Astrocyte (in vitro differentiated cells and primary cell): Measurements from ENCODE around the gene TFF1. TPM values are rescaled to one million over a fixed set of nuclear protein-coding genes. Genes with fewer than 3 reads are reported as not detected.
"Not testable (repeated sequence)": the region's sequence is repeated elsewhere in the genome, so short reads cannot be mapped to it uniquely, and the experiment has no call there.

Experiments
- DNase-seq: peaks from one replicate; pipeline ENCODE4 v3.0.0-alpha.2; 2010; ENCODE audit warnings: low read depth
- FAIRE-seq: peaks from 2 replicates; lab custom pipeline; 2011; peaks lifted over from hg19 to GRCh38; lab: Jason Lieb, UNC
- H2AFZ ChIP-seq: 2 replicates; pipeline ENCODE4 v1.6.0; 2012; ENCODE audit warnings: low read depth, low read length, inconsistent platforms
- H3K27ac ChIP-seq: 2 replicates; pipeline ENCODE4 v1.5.1; 2011; ENCODE audit warnings: low read depth, low read length, inconsistent platforms
- H3K27me3 ChIP-seq: 2 replicates; pipeline ENCODE4 v1.6.0; 2011; ENCODE audit warnings: low read length, inconsistent platforms; ENCODE audit not compliant: insufficient read depth
- H3K36me3 ChIP-seq: 2 replicates; pipeline ENCODE4 v1.5.1; 2011; ENCODE audit warnings: low read length, inconsistent platforms; ENCODE audit not compliant: insufficient read depth
- H3K4me1 ChIP-seq: 2 replicates; pipeline ENCODE4 v1.5.1; 2011; ENCODE audit warnings: low read length, inconsistent platforms; ENCODE audit not compliant: insufficient read depth
- H3K4me2 ChIP-seq: 2 replicates; pipeline ENCODE4 v1.6.0; 2012; ENCODE audit warnings: low read length, inconsistent platforms
- H3K4me3 ChIP-seq: 2 replicates; pipeline ENCODE4 v1.5.1; 2011; ENCODE audit warnings: low read depth, mild to moderate bottlenecking, low read length, inconsistent platforms; ENCODE audit not compliant: insufficient read depth
- H3K79me2 ChIP-seq: 2 replicates; pipeline ENCODE4 v1.6.0; 2012; ENCODE audit warnings: mild to moderate bottlenecking, low read length, inconsistent platforms; ENCODE audit not compliant: insufficient read depth
- H3K9ac ChIP-seq: 2 replicates; pipeline ENCODE4 v1.6.0; 2012; ENCODE audit warnings: mild to moderate bottlenecking, low read length, inconsistent platforms
- H3K9me3 ChIP-seq: 2 replicates; pipeline ENCODE4 v1.5.1; 2012; ENCODE audit warnings: low read depth, mild to moderate bottlenecking, low read length, inconsistent platforms; ENCODE audit not compliant: insufficient read depth
- H4K20me1 ChIP-seq: 2 replicates; pipeline ENCODE4 v1.6.0; 2012; ENCODE audit warnings: low read length, inconsistent platforms; ENCODE audit not compliant: insufficient read depth
- H3K27ac Mint-ChIP-seq: one replicate; pipeline ENCODE4 v1.8.0; 2021; ENCODE audit warnings: mild to moderate bottlenecking, mixed read lengths; ENCODE audit not compliant: unreplicated experiment
- H3K27me3 Mint-ChIP-seq: one replicate; pipeline ENCODE4 v1.8.0; 2021; ENCODE audit warnings: low read depth, mixed read lengths; ENCODE audit not compliant: unreplicated experiment
- H3K36me3 Mint-ChIP-seq: one replicate; pipeline ENCODE4 v1.8.0; 2021; ENCODE audit warnings: low read depth, mixed read lengths; ENCODE audit not compliant: unreplicated experiment
- H3K4me1 Mint-ChIP-seq: one replicate; pipeline ENCODE4 v1.8.0; 2021; ENCODE audit warnings: low read depth, mixed read lengths; ENCODE audit not compliant: unreplicated experiment
- H3K4me3 Mint-ChIP-seq: one replicate; pipeline ENCODE4 v1.8.0; 2021; ENCODE audit warnings: mild to moderate bottlenecking, moderate library complexity, mixed read lengths; ENCODE audit not compliant: unreplicated experiment
- H3K9me3 Mint-ChIP-seq: one replicate; pipeline ENCODE4 v1.8.0; 2021; ENCODE audit warnings: mild to moderate bottlenecking, mixed read lengths; ENCODE audit not compliant: unreplicated experiment
- CTCF ChIP-seq: IDR thresholded peaks from 2 replicates; pipeline ENCODE4 v1.5.1; 2011; ENCODE audit warnings: low read depth, mild to moderate bottlenecking, inconsistent platforms, low read length, moderate library complexity; ENCODE audit not compliant: insufficient read depth
- EZH2 ChIP-seq: IDR thresholded peaks from 2 replicates; pipeline ENCODE4 v1.6.1; 2012; ENCODE audit warnings: mild to moderate bottlenecking, low read length, inconsistent platforms; ENCODE audit not compliant: insufficient read depth
- total RNA-seq: library from RNA; stranded (reverse); gene quantifications from 2 replicates; pipeline ENCODE4 v1.2.1, GENCODE V29; 2021

TFF1 gene
- total RNA-seq, 1 donor from 2014 or later: not detected

- Histone ChIP-seq H3K27ac (no peak overlapping the region), H3K4me2 (no peak overlapping the region)
- peaks cover under 1% of the 10 kb centered on the region for H3K9me3 Mint-ChIP-seq
Observed at GRCh38 chr21:42411197-42411869, 45.0 kb upstream of the TFF1 start.

GRCh38 chr21:42409366-42409765 is 43.0 kb upstream of the TFF1 start:
- H3K4me1 ChIP-seq: no peaks in the 10 kb centered on the region
- no peaks in the 10 kb centered on the region for H3K9me3 ChIP-seq
- no peak overlapping the region for H2AFZ ChIP-seq
- FAIRE-seq: no peak
- H3K4me2 ChIP-seq: no peak overlapping the region
- no peak overlapping the region for H3K4me3 ChIP-seq
- Mint-ChIP-seq H3K36me3 (no peaks in the 10 kb centered on the region), H3K4me3 (no peak overlapping the region), H3K27me3 (peaks cover 11% of the 10 kb centered on the region), H3K4me1 (peaks cover 3% of the 10 kb centered on the region), H3K27ac (no peak overlapping the region), H3K9me3 (peaks cover 1% of the 10 kb centered on the region)
- no peak for DNase-seq
- no peak overlapping the region for H3K9ac ChIP-seq
- no peaks in the 10 kb centered on the region for H4K20me1 ChIP-seq
- H3K27ac ChIP-seq: no peak overlapping the region
- no peaks in the 10 kb centered on the region for H3K79me2 ChIP-seq
- TF ChIP-seq EZH2: no peak
- TF ChIP-seq CTCF: no peak
- H3K27me3 ChIP-seq: peaks cover 2% of the 10 kb centered on the region
- no peaks in the 10 kb centered on the region for H3K36me3 ChIP-seq

More at GRCh38 chr21:42411197-42411869, 45.0 kb upstream of the TFF1 start:
- peaks cover 2% of the 10 kb centered on the region for H3K27me3 ChIP-seq
- TF ChIP-seq CTCF (no peak), EZH2 (no peak)
- Mint-ChIP-seq H3K4me1 (peaks cover 11% of the 10 kb centered on the region), H3K36me3 (no peaks in the 10 kb centered on the region), H3K27me3 (peaks cover 8% of the 10 kb centered on the region), H3K27ac (no peak overlapping the region), H3K4me3 (no peak overlapping the region)
- no peak for DNase-seq
- no peak overlapping the region for H3K4me3 ChIP-seq
- FAIRE-seq: no peak
- no peaks in the 10 kb centered on the region for H3K9me3 ChIP-seq
- H3K9ac ChIP-seq: no peak overlapping the region
- no peaks in the 10 kb centered on the region for H3K79me2 ChIP-seq
- H2AFZ ChIP-seq: no peak overlapping the region
- H3K36me3 ChIP-seq: no peaks in the 10 kb centered on the region
- H4K20me1 ChIP-seq: no peaks in the 10 kb centered on the region
- H3K4me1 ChIP-seq: no peaks in the 10 kb centered on the region

GRCh38 chr21:42408718-42409117 is 42.4 kb upstream of the TFF1 start:
- not testable (repeated sequence) for H3K4me3 ChIP-seq, H3K9me3 Mint-ChIP-seq, H2AFZ ChIP-seq, FAIRE-seq, H3K4me1 ChIP-seq, H3K27ac ChIP-seq, H3K4me2 ChIP-seq, H3K9ac ChIP-seq, H3K36me3 ChIP-seq, H3K4me1 Mint-ChIP-seq, H3K27ac Mint-ChIP-seq, H3K27me3 ChIP-seq, H3K79me2 ChIP-seq, H3K4me3 Mint-ChIP-seq, DNase-seq, H3K9me3 ChIP-seq, H4K20me1 ChIP-seq, H3K36me3 Mint-ChIP-seq
- H3K27me3 Mint-ChIP-seq: peaks cover 11% of the 10 kb centered on the region
